ENCODE measurements around the gene CNP.

Gene CNP

DNA sequence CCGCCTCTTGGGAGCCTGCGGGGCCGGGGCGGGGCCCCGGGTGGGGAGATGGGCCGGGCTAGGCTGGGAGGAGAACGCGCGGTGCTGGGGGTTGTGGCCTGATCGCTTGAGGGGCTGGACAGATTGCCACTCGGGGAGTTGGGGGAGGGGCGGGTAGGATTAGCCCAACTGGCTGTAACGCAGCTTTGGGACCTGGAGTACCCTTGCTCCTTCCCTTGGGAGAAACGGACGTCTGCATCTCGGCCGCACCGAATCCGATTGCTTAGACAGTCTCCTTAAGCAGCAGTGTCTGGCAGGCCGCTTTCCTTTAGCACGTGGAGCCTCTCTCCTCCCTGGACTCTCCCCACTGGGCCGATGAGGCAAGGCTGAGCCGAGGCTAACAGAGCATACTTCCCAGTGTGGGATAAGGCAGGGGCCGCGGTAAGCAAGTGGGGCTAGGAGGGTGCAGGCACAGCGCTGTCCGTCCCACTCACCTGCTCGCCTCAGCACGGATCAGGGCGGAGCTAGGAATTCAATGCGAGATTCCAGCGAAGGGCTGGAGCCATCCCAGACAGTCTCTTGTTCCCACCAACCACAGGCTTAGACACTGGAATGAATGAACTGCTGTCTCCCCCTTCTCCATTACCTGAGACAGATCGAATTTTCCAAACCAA is 47.3 kb upstream of the CNP start:
- peak; percentile 9; the same call in 1 of the 2 replicates for TF ChIP-seq POLR2AphosphoS5 (IDR thresholded peaks at IDR 0.05; ENCODE audit: low read depth, low read length)
- TF ChIP-seq TAF1 (IDR thresholded peaks at IDR 0.05; ENCODE audit: borderline replicate concordance, insufficient read depth, low read length), result no peak
- no peak for TF ChIP-seq SIN3A (IDR thresholded peaks at IDR 0.05; ENCODE audit: borderline replicate concordance, insufficient read depth, low read length)

DNA sequence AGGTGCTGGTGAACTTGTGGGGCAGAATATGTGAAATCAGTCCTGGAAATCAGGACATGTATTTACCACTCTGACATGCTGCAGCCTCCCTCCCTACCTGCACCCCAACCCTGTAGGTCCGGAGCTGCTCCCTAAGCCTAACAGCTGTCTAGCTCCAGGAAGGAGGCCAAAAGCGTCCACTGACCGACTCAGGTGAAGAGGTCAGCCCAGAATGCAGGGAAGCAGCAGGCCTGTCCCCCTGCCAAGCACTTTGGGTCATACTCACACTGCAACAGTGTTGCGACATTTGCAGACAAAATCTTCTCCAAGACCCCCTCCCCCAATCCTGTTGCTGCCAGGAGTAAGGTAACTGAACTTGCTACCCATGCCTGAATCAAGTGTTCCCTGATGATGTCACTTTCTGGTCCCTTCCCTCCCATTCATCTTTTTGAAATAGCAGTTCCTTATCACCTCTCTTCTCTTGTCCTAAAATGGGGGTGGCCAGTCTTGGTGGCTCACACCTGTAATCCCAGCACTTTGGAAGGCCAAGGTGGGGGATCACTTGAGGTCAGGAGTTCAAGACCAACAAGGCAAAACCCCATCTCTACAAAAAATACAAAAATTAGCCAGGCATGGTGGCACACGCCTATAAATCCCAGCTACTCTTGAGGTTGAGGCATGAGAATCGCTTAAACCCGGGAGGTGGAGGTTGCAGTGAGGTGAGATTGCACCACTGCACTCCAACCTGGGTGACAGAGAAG is 46.6 kb upstream of the CNP start:
- TF ChIP-seq SIN3A (IDR thresholded peaks at IDR 0.05; ENCODE audit: borderline replicate concordance, insufficient read depth, low read length) (no peak), FOXP2 (optimal IDR thresholded peaks at IDR 0.05; ENCODE audit: borderline replicate concordance, extremely low read depth, extremely low read length, insufficient read depth) (no peak), TAF1 (IDR thresholded peaks at IDR 0.05; ENCODE audit: borderline replicate concordance, insufficient read depth, low read length) (no peak), POLR2AphosphoS5 (IDR thresholded peaks at IDR 0.05; ENCODE audit: low read depth, low read length) (no peak)
- TF ChIP-seq, protein P1, sequence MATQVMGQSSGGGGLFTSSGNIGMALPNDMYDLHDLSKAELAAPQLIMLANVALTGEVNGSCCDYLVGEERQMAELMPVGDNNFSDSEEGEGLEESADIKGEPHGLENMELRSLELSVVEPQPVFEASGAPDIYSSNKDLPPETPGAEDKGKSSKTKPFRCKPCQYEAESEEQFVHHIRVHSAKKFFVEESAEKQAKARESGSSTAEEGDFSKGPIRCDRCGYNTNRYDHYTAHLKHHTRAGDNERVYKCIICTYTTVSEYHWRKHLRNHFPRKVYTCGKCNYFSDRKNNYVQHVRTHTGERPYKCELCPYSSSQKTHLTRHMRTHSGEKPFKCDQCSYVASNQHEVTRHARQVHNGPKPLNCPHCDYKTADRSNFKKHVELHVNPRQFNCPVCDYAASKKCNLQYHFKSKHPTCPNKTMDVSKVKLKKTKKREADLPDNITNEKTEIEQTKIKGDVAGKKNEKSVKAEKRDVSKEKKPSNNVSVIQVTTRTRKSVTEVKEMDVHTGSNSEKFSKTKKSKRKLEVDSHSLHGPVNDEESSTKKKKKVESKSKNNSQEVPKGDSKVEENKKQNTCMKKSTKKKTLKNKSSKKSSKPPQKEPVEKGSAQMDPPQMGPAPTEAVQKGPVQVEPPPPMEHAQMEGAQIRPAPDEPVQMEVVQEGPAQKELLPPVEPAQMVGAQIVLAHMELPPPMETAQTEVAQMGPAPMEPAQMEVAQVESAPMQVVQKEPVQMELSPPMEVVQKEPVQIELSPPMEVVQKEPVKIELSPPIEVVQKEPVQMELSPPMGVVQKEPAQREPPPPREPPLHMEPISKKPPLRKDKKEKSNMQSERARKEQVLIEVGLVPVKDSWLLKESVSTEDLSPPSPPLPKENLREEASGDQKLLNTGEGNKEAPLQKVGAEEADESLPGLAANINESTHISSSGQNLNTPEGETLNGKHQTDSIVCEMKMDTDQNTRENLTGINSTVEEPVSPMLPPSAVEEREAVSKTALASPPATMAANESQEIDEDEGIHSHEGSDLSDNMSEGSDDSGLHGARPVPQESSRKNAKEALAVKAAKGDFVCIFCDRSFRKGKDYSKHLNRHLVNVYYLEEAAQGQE (IDR thresholded peaks at IDR 0.05; ENCODE audit: insufficient read depth in 1 of 2, low read depth in 2 of 2, low read length in 2 of 2), result no peak

DNA sequence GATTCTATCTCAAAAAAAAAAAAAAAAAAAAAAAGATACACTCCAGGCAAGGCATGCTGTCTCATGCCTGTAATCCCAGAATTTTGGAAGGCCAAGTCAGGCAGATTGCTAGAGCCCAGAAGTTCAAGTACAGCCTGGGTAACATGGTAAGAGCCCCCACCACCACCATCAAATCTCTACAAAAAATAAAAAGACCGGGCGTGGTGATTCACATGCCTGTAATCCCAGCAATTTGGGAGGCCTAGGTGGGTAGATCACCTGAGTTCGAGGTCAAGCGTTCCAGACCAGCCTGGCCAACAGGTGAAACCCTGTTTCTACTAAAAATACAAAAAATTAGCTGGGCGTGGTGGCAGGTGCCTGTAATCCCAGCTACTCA is 46.0 kb upstream of the CNP start:
- TF ChIP-seq FOXP2 (optimal IDR thresholded peaks at IDR 0.05; ENCODE audit: borderline replicate concordance, extremely low read depth, extremely low read length, insufficient read depth), result no peak
- TF ChIP-seq SIN3A (IDR thresholded peaks at IDR 0.05; ENCODE audit: borderline replicate concordance, insufficient read depth, low read length), result no peak
- TF ChIP-seq, protein P1 (IDR thresholded peaks at IDR 0.05; ENCODE audit: insufficient read depth in 1 of 2, low read depth in 2 of 2, low read length in 2 of 2), result no peak
- TF ChIP-seq POLR2AphosphoS5 (IDR thresholded peaks at IDR 0.05; ENCODE audit: low read depth, low read length), result no peak
- no peak for TF ChIP-seq TAF1 (IDR thresholded peaks at IDR 0.05; ENCODE audit: borderline replicate concordance, insufficient read depth, low read length)

DNA sequence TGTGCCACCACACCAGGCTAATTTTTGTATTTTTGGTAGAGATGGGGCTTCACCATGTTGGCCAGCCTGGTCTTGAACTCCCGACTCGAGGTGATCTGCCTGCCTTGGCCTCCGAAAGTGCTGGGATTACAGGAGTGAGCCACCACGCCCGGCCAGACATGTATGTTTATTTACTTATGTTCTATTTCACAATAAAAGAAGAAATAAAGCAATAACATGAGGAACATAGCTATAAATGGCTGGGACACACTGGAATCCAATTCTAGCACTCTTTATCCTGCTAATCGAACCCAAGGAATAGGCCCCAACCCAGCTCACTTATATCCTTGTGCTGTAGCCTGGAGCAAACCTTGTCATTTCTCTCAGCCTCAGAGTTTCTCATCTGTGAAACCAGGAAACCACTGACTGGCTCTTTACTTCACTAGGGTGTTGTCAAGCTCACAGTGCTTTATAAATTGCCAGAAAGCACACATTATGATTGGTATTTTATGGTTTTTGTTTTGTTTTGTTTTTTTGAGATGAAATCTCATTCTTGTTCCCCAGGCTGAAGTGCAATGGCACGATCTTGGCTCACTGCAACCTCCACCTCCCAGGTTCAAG is 40.5 kb upstream of the CNP start:
- no peak for TF ChIP-seq FOXP2 (optimal IDR thresholded peaks at IDR 0.05; ENCODE audit: borderline replicate concordance, extremely low read depth, extremely low read length, insufficient read depth)
- no peak for TF ChIP-seq POLR2AphosphoS5 (IDR thresholded peaks at IDR 0.05; ENCODE audit: low read depth, low read length)
- TF ChIP-seq, protein P1 (IDR thresholded peaks at IDR 0.05; ENCODE audit: insufficient read depth in 1 of 2, low read depth in 2 of 2, low read length in 2 of 2), result no peak
- TF ChIP-seq SIN3A (IDR thresholded peaks at IDR 0.05; ENCODE audit: borderline replicate concordance, insufficient read depth, low read length), result no peak
- no peak for TF ChIP-seq TAF1 (IDR thresholded peaks at IDR 0.05; ENCODE audit: borderline replicate concordance, insufficient read depth, low read length)

DNA sequence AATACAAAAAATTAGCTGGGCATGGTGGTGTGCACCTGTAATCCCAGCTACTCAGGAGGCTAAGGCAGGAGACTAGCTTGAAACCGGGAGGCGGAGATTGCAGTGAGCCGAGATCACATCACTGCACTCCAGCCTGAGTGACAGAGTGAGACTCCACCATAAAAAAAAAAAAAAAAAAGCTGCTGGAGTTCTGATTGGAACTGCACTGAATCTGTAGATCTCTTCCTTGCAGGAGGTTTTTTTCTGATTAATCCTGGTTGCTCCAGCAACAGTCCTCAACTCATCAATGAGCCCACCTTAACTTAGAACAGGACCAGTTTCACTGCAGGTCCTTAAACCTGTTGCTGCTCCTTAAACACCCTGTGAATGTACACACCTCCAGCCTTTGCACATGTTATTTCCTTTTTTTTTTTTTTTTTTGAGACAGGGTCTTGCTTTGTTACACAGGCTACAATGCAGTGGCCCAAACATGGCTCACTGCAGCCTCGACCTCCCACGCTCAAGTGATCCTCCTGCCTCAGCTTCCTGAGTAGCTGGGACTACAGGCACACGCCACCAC is 37.8 kb upstream of the CNP start:
- TF ChIP-seq, protein P1 (IDR thresholded peaks at IDR 0.05; ENCODE audit: insufficient read depth in 1 of 2, low read depth in 2 of 2, low read length in 2 of 2), result no peak
- TF ChIP-seq POLR2AphosphoS5 (IDR thresholded peaks at IDR 0.05; ENCODE audit: low read depth, low read length) (no peak), FOXP2 (optimal IDR thresholded peaks at IDR 0.05; ENCODE audit: borderline replicate concordance, extremely low read depth, extremely low read length, insufficient read depth) (no peak)
